ENCODE results near the gene PER2.

Gene PER2

DNA sequence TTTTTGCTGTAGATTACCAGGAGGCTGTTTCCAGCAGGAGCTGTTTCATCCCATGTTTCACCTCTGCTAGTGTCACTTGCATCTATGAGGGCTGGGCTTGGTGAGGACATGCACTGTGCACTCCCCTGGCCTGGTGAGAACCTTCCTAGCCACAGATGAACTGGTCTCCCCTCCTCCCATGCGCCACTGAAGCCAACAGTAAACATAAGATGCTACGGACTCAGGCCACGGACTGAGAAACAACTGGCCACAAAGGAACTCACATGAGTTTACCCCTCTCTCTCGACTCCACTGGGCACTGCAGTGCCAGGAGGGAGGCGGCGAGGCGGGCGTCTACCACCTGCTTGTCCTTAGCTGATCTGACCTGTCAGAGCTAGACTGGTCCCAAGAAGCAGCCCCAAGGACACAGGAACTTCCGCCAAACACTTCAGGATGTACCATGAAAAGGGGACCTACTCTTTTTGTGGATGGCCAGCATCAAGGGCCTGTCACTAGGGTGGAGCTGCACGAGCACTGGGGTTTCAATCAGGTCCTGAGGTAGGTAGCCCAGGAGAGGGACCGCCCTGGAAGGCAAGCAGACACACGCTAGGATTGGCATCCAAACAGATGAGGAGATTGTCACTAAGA is 25.8 kb downstream of the PER2 start:
- no peak for DNase-seq

DNA sequence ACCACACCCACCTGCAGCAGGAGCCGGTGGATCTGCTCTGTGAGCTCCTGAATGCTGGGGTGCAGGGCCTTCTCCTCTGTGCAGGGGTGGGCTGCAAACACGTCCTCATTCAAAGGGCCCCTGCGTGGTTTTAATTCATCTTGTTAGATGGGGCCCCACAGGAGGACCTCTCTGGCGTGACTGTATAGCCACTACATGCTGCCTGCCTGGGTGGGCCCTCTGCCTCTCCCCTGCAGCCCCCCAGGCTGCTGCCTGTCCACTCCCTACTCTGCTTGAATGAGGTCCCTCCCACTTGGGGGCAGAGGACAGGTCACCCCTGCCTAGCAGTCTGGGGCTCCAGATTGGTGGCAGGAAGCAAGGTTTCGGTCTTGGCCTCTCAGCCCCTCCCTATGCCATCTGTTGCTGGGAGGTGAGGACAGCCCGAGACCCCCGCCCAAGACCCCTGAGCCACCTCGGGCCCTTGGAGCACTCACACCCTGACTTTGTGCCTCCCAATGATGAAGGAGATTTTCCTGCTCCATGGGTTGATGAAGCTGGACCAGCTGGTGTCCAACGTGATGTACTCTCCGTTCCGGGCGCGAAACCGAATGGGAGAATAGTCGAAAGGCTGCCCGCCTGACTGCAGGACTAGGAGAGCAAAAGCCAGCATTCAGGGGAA is 26.6 kb downstream of the PER2 start:
- no peak for DNase-seq

DNA sequence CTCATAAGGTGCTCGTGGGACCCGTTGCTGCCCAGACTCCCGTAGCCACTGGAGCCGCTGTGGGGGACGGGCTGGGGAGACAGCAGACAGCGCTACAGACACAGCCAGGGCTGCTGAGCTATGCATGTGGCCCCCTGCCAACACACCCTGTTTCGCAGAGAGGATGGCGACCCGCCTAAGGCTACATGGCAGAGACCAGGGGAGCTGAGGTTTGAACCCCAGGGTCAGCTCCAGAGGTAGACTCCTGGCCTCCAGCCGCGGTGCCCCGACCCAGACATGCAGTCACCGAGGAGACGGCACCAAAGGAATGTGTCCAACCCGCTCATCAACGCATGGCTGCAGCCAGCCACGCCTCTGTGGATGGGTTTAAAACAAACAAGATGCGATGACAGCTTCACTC is 27.5 kb downstream of the PER2 start:
- no peak for DNase-seq

- DNase-seq: no peak
Observed at GRCh38 chr2:238259061-238260020, 29.1 kb downstream of the PER2 start.

DNA sequence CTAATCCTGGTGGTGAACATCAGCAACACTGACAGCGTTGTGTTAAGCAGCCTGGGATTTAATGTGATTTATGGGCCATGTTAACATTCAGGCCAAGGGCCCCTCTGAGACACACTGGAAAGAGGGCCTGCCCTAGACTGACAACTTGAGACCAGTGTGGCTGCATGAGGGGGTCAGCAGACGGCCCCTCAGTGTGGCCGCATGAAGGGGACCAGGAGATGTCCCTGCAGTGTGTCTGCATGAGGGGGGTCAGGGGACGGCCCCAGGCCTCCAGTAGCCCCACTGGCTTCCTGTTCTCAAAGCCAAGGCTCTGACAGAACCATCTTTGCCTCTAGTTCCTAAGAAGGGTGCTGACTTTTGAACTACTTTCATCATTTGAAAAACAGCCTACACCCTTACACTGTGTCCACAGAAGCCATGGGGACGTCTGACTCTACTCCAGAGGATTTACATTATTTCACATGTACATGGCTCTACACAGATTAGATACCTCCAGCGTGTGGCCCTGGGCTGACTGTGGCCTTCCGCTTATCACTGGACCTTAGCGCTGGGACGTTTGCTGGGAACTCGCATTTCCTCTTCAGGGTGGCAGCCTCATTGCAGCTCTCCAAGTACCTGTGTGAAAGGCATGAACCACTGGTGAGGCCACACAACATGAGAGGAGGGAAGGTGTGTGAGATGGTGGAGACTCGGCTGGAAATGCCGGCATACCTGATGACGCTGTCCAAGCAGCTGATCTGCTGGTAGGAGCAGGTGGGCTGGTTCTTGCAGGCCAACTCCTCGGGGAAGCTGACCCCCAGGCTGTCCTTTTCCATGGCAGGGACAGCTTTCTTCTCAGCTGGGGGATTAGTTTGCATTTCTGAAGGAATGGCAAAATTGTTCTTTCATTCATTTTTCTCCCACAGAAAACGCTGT is 30.4 kb downstream of the PER2 start:
- DNase-seq: no peak

DNA sequence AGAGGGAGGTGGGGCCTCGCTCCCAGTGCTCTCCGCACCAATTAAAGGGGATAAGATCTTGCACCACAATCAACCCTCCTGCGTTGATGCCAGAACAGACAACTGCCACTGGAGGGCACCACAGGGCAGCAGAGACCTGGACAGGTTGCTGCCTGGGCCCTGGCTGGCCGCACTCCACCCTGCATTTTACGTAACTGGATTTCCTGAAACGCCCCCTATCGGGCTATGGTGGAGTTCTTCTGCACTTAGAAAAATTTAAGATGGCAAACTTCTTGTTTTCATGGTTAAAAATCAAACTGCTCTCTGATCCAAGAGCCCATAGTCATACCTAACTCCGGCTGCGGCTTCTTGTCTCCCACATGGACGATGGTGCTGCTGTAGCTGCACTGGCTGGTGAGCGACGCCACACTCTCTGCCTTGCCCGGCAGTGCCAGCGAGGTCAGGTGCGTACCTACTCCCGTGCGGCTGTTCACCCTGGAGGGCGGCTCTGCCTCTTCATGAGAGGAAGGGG is 31.8 kb downstream of the PER2 start:
- DNase-seq: peak; percentile 74

- no peak for DNase-seq
Observed at GRCh38 chr2:238256111-238256510, 32.3 kb downstream of the PER2 start.

DNA sequence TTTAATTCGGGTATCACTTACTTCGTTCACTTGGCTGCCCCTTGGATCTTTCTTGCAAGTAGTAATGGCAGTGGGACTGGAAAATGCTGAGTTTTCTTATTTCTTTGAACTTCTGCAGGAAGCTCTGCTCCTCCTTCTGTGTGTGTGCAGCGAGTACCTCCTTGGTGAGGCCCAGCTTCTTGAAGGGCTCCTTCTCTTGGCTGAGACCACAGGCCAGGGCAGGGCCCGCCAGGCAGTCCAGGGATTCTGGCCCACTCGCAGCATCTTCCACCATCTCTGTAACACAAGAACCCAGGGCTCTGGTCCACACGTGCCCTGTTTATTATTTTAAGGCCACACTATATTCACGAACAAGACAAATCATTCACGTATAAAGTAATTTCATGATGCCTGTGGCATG is 32.8 kb downstream of the PER2 start:
- no peak for DNase-seq

DNA sequence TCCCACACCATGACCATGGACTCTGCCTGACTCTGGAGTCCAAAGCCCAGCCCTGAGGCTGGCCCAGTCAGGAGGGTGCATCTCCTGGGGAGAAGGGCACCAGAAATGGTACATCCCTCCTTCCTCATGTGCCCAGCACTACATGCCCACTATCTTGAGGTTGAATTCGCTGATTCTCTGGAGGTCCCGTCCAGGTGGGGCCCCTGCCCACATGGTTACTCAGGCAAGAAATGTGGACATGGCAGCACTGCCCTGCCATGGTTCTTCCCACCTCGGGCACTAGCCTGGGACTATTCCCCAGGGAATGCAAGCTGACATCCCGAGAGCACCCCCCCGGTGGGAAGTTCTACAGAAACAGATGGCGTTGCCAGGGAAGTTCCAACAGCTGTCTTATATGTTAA is 33.3 kb downstream of the PER2 start:
- no peak for DNase-seq

DNA sequence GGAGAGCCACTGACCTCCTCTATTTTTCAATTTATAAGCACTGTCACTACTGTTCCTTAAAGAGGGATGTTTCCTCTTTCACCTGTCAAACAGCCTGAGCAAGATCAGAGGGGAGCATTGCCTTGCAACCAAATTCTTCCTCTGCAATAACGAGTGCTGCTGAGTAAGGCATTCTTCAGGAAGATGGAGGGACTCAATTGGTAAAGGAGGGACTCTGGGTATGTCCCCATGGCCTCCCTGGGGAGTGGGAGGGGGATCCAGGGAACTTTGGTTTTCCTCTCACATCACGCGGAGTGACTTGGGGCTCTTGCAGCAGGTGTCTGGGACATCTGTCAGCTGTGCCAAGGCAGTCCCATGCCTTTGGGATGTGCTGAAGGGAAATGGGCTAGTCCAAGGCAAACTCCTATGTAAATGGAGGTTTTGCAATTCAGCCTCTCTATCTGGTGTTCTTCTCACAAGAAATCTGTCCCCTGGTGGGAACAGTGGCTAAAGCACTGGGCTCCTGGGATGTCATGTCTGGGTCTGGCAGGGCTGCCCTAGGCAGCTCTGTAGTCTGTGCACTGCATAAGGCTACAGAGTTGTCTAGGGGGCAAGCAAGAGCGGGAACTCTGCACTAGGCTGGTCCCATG is 34.2 kb downstream of the PER2 start:
- DNase-seq: no peak

DNA sequence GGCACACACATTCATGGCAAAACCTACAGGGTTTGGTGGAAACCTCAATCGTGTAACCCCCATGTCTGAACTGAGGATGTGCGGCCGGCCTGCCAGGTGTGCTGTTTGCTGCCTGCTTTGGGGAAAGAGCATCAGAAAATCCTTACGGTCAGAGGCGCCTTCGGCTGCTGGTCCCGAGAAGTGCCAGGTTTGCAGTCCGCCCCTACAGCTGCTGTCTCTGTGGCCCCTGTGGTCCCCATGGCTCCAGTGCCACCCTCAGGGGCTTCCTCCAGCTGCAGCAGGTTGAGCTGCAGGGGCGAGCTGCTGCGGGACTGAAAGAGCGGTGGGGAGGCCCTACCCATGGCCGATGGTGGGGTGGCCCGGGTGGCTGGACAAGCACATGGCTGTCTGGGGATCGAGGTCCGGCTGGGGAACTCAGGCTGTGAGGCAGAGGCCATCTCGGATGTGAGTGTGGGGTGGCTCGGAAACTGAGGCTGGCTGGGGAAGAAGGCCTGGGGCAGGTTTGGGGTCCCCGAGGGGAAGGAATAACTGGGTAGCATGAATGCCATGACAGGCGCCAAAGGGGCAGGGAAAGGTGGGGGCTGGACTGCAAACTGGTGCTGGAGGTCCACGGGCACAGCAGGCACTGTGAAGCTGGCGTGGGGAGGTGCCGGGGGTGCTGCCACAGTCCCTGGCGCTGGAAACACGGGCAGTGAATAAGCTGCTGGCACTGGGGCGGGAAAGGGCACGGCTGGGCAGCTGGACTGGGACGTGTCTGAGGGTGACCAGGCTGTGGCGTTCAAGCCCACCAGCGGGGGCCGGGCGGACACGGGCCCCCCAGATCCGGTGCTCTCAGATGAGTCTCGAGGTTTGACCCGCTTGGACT is 35.4 kb downstream of the PER2 start:
- DNase-seq: no peak

GRCh38 chr2:238251986-238252385 is 36.4 kb downstream of the PER2 start:
- no peak for DNase-seq

DNA sequence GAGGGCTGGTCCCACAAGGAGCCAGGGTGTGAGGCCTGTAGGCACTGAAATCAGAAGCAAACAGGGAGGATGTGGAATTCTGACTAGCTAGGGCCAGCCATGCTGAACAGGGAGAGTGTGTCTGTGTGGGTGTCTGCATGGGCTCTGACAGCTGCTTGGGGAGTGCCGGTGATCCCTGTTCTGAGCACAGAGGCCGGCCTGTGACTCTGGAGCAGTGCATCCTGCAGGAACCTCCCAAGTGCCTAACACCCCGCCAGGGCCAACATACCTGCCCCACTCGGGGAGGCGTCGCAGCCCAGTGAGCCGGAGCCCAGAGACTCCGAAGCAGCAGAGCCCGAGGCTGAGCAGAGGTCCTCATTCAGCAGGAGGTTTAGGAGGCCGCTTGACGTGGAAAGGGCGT is 37.1 kb downstream of the PER2 start:
- DNase-seq: no peak

GRCh38 chr2:238250896-238251295 is 37.5 kb downstream of the PER2 start:
- DNase-seq: no peak

- no peak for DNase-seq
Observed at GRCh38 chr2:238247841-238248453, 40.5 kb downstream of the PER2 start.

DNA sequence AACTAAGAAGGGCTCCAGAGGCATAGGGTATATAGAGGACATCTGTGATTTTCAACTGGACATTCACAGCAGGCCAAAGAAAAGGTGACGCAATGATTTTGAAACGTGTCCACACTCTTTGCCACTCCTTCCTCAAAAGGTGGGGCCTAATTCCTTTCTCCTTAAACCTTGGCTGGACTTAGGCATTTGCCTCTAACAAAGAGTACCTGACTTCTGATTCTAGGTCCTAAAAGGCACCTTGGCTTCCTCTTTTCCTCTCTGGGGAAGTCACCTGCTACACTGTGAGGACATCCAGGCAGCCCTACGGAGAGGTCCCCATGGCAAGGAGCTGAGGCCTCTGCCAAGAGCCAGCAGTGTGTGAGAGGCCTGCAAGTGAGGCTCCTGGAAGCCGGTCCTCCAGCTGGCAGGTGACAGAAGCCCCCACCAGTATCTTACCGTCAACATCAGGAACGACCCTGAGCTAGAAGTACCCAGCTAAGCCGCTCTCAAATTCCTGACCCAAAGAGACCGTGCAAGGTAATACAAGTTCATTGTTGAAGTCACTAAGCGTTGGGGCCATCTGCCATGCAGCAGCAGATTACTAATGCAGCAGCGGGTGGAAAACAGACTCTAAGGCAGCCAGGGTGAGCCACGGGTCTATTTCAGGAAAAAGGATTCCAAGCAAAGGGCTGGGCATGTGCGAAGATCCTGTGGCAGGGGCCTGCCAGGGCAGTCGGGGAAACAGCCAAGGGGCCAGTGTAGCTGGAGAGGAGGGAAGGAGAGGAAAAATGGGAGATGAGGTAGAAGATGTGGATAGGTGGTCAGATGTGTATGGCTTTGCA is 41.2 kb downstream of the PER2 start:
- no peak for DNase-seq

GRCh38 chr2:238244151-238244550 is 44.3 kb downstream of the PER2 start:
- no peak for DNase-seq

GRCh38 chr2:238243496-238244076 is 44.8 kb downstream of the PER2 start:
- DNase-seq: no peak

All from activated naive CD4-positive, alpha-beta T cell treated with anti-CD3 and anti-CD28 coated beads, Interleukin-2, amount 50 U/mL, for 16 hours (primary cell).